Vagina (tissue), 2 donors: Measurements from ENCODE around the gene TBL1X.

ENCODE experiments used
- CTCF ChIP-seq, 3 experiments: fragments of 450-650 bp in 2 of 3; fragments of 200-600 bp in 1 of 3; sonication (generic) in 1 of 3; IDR thresholded peaks; one replicate each; pipeline ENCODE4 v1.5.1; 2017 to 2019; ENCODE audit warnings: antibody characterized with exemption in 3 of 3, mild to moderate bottlenecking in 2 of 3, moderate library complexity in 2 of 3
- POLR2A ChIP-seq, 2 donors: fragments of 450-650 bp; IDR thresholded peaks; one replicate each; pipeline ENCODE4 v1.6.1; 2017; ENCODE audit warnings: antibody characterized with exemption in 2 of 2, mild to moderate bottlenecking in 2 of 2, moderate library complexity in 2 of 2
- POLR2AphosphoS5 ChIP-seq, 2 donors: sonication (generic); formaldehyde crosslinking; IDR thresholded peaks; one replicate each; pipeline ENCODE4 v1.9.0; 2017; ENCODE audit warnings: antibody characterized with exemption in 2 of 2, mild to moderate bottlenecking in 2 of 2, low read depth in 1 of 2; ENCODE audit not compliant: insufficient read depth in 1 of 2

DNA sequence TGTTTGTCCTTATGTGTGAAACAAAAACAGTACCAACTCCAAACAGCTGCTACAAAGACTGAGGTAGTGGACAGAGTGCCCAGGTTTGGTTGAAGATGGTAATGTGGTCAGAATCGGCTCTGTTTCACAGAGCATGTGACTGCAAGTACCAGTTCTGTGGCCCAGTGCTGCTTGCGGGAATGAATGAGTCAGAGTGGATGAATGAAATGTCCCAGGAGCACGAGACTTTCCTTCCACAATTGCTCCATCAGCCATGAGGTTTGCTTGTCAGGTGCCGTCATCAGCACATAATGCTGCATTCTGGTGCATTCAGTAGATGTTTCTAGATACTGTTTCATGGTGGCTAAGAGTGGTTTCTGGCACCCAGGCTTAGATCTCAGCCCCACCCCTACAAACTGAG, 216.6 kb downstream of the TBL1X start:
- TF ChIP-seq CTCF (IDR thresholded peaks at IDR 0.05), result no peak
- no peak for TF ChIP-seq POLR2A (IDR thresholded peaks at IDR 0.05)
- no peak for TF ChIP-seq POLR2AphosphoS5 (IDR thresholded peaks at IDR 0.05; ENCODE audit: insufficient read depth in 1 of 2, low read depth in 1 of 2)
